Hepatocyte (in vitro differentiated cells): Measurements from ENCODE around the gene RNF222.

Source experiments
- EZH2 ChIP-seq: fragments of 200-600 bp; sonication (generic); IDR thresholded peaks from 2 replicates; pipeline ENCODE4 v1.6.1; 2016; ENCODE audit warnings: antibody characterized with exemption, mild to moderate bottlenecking, borderline replicate concordance
- TF ChIP-seq, protein P1 (sequence below): fragments of 200-600 bp; sonication (generic); IDR thresholded peaks from 2 replicates; pipeline ENCODE4 v1.5.1; 2016; ENCODE audit warnings: antibody characterized with exemption, mild to moderate bottlenecking; ENCODE audit not compliant: poor library complexity

DNA sequence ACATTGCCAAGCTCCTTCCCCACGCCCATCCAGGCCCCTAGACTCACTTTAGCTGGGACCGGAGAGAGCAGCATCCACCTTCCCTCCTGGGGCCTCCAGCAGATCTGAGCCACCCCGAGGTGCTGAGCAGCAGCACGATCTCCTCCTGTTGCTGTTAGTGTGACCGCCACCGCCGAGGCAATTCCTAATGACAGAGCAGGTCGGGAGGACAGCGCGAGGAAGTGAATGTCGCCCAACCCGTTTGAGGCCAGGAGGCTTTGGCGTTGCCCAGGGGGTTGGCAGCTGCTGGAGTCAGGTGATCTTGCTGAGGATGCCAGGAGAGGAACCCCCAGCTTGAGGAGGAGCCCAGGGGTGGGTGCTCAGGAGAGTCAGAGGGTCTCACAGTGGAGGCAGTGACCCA, at the start of gene RNF222:
- TF ChIP-seq, protein P1, sequence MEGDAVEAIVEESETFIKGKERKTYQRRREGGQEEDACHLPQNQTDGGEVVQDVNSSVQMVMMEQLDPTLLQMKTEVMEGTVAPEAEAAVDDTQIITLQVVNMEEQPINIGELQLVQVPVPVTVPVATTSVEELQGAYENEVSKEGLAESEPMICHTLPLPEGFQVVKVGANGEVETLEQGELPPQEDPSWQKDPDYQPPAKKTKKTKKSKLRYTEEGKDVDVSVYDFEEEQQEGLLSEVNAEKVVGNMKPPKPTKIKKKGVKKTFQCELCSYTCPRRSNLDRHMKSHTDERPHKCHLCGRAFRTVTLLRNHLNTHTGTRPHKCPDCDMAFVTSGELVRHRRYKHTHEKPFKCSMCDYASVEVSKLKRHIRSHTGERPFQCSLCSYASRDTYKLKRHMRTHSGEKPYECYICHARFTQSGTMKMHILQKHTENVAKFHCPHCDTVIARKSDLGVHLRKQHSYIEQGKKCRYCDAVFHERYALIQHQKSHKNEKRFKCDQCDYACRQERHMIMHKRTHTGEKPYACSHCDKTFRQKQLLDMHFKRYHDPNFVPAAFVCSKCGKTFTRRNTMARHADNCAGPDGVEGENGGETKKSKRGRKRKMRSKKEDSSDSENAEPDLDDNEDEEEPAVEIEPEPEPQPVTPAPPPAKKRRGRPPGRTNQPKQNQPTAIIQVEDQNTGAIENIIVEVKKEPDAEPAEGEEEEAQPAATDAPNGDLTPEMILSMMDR, result no peak
- no peak for TF ChIP-seq EZH2
